Measurements from ENCODE around the gene GGT6.

DNA sequence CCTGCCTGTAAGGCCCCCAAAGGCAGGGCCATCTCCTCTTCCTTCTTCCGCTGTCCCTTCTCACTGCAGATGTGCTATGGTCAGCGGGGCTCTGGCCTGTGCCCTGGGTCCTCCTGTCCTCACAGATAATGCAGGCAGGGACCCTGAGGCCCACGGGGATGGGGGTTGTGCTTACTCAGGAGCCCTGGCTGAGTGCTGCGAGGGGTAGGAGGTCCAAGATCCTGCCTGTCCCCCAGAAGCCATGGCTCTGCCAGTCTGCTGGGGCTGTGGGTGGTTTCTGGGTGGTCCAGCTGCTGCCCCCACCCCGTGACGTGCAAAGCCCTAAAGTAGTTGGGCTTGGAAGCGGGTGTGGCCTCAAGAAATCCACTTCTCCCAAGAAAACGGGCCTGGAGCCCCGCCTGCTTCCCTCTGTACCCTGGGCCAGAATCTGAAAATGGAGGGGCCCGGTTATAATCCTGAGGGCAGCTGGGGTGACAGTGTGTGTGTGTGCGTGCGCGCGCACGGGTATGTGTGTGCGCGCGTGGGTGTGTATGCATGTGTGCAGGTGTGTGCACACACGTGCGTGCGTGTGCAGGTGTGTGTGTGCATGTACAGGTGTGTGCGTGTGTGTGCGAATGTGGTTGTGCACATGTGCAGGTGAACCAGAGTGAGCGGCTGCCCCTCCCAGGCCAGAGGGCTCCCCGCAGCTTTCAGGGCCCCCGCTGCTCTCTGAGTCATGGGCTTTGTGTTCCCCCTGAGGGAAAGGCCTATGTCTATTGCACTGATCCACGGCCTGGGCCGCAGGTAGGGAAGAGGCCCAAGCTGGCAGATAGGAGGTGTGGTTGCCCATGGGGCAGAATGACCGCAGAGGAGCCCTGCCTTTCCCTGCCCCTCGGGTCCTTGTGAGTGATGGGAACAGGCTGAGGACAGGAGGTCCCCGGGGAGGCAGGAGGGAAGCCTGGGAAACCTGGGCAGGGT lies 47.9 kb downstream of the GGT6 start:
- TF ChIP-seq, protein P1, sequence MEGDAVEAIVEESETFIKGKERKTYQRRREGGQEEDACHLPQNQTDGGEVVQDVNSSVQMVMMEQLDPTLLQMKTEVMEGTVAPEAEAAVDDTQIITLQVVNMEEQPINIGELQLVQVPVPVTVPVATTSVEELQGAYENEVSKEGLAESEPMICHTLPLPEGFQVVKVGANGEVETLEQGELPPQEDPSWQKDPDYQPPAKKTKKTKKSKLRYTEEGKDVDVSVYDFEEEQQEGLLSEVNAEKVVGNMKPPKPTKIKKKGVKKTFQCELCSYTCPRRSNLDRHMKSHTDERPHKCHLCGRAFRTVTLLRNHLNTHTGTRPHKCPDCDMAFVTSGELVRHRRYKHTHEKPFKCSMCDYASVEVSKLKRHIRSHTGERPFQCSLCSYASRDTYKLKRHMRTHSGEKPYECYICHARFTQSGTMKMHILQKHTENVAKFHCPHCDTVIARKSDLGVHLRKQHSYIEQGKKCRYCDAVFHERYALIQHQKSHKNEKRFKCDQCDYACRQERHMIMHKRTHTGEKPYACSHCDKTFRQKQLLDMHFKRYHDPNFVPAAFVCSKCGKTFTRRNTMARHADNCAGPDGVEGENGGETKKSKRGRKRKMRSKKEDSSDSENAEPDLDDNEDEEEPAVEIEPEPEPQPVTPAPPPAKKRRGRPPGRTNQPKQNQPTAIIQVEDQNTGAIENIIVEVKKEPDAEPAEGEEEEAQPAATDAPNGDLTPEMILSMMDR (CRISPR knock-in tag; IDR thresholded peaks at IDR 0.05), result no peak
- TF ChIP-seq SMAD1 (CRISPR knock-in tag; IDR thresholded peaks at IDR 0.05; ENCODE audit: borderline replicate concordance, low read depth), result no peak
- no peak for TF ChIP-seq ZNF34 (CRISPR knock-in tag; IDR thresholded peaks at IDR 0.05; ENCODE audit: borderline replicate concordance)
- TF ChIP-seq, protein P2, sequence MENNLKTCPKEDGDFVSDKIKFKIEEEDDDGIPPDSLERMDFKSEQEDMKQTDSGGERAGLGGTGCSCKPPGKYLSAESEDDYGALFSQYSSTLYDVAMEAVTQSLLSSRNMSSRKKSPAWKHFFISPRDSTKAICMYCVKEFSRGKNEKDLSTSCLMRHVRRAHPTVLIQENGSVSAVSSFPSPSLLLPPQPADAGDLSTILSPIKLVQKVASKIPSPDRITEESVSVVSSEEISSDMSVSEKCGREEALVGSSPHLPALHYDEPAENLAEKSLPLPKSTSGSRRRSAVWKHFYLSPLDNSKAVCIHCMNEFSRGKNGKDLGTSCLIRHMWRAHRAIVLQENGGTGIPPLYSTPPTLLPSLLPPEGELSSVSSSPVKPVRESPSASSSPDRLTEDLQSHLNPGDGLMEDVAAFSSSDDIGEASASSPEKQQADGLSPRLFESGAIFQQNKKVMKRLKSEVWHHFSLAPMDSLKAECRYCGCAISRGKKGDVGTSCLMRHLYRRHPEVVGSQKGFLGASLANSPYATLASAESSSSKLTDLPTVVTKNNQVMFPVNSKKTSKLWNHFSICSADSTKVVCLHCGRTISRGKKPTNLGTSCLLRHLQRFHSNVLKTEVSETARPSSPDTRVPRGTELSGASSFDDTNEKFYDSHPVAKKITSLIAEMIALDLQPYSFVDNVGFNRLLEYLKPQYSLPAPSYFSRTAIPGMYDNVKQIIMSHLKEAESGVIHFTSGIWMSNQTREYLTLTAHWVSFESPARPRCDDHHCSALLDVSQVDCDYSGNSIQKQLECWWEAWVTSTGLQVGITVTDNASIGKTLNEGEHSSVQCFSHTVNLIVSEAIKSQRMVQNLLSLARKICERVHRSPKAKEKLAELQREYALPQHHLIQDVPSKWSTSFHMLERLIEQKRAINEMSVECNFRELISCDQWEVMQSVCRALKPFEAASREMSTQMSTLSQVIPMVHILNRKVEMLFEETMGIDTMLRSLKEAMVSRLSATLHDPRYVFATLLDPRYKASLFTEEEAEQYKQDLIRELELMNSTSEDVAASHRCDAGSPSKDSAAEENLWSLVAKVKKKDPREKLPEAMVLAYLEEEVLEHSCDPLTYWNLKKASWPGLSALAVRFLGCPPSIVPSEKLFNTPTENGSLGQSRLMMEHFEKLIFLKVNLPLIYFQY (CRISPR knock-in tag; IDR thresholded peaks at IDR 0.05; ENCODE audit: borderline replicate concordance), result no peak
- TF ChIP-seq ZNF780A (CRISPR knock-in tag; IDR thresholded peaks at IDR 0.05), result no peak
- TF ChIP-seq ZNF350 (CRISPR knock-in tag; IDR thresholded peaks at IDR 0.05; ENCODE audit: borderline replicate concordance, low read depth), result no peak
- TF ChIP-seq ZNF274 (CRISPR knock-in tag; IDR thresholded peaks at IDR 0.05), result no peak
- no peak for TF ChIP-seq GZF1 (CRISPR knock-in tag; IDR thresholded peaks at IDR 0.05)
- TF ChIP-seq XBP1 (CRISPR knock-in tag; IDR thresholded peaks at IDR 0.05), result no peak
- TF ChIP-seq CBFB (CRISPR knock-in tag; IDR thresholded peaks at IDR 0.05), result no peak
- no peak for TF ChIP-seq EHMT2 (IDR thresholded peaks at IDR 0.05; ENCODE audit: borderline replicate concordance, low read depth, low read length)
- TF ChIP-seq RELA (CRISPR knock-in tag; IDR thresholded peaks at IDR 0.05), result no peak
- TF ChIP-seq, protein P3, sequence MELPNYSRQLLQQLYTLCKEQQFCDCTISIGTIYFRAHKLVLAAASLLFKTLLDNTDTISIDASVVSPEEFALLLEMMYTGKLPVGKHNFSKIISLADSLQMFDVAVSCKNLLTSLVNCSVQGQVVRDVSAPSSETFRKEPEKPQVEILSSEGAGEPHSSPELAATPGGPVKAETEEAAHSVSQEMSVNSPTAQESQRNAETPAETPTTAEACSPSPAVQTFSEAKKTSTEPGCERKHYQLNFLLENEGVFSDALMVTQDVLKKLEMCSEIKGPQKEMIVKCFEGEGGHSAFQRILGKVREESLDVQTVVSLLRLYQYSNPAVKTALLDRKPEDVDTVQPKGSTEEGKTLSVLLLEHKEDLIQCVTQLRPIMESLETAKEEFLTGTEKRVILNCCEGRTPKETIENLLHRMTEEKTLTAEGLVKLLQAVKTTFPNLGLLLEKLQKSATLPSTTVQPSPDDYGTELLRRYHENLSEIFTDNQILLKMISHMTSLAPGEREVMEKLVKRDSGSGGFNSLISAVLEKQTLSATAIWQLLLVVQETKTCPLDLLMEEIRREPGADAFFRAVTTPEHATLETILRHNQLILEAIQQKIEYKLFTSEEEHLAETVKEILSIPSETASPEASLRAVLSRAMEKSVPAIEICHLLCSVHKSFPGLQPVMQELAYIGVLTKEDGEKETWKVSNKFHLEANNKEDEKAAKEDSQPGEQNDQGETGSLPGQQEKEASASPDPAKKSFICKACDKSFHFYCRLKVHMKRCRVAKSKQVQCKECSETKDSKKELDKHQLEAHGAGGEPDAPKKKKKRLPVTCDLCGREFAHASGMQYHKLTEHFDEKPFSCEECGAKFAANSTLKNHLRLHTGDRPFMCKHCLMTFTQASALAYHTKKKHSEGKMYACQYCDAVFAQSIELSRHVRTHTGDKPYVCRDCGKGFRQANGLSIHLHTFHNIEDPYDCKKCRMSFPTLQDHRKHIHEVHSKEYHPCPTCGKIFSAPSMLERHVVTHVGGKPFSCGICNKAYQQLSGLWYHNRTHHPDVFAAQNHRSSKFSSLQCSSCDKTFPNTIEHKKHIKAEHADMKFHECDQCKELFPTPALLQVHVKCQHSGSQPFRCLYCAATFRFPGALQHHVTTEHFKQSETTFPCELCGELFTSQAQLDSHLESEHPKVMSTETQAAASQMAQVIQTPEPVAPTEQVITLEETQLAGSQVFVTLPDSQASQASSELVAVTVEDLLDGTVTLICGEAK (IDR thresholded peaks at IDR 0.05), result no peak
- TF ChIP-seq, protein P3 (CRISPR knock-in tag; IDR thresholded peaks at IDR 0.05), result no peak
